GM19324 (cell line): Measurements from ENCODE around the gene SLC9A2.
A peak's percentile ranks its signal among the peaks of the same experiment; 100 is the strongest.

Source experiments
- ATAC-seq: cut with Tn5 transposase; IDR thresholded peaks from one replicate; pipeline ENCODE4 v1.9.1; 2021; ENCODE audit warnings: mild to moderate bottlenecking, moderate library complexity; ENCODE audit not compliant: unreplicated experiment, low FRiP score

The SLC9A2 gene

DNA sequence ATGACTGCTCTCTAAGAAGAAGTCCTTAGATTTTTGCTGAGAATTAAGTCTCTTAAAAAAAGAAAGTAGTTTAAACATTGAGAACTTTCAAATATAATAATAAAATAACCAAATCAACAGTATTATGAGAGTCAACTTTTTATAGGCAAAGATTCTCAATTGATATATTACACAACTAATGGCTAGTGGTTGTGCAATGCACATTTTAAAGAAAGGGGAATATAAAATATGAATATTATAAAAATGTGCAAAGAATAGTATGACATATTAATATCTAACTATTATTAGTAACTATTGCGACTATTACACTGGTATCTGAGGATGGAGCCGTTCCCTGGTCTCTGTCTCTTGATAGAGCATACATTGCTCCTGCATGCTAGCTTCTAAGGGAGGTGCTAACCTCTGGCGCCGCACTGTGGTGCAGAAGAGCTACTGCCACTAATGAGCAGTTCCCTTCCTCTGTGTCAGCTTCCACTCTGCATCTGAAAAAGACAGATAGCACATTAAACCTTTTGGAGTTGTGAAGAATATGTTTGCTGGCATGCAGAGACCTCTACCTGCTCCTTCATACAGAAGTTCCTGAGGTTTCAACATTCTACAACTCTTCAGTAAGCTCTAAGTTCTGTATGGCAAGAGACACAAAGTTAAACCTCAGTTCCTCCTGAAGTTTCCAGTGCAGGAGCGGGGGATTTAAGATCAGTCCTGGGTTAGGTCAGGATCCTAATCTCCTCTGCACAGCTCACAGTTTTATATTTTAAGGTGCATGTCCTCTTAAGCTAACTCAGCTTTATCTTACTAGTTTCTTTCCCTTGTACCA, 3.5 kb upstream of the SLC9A2 start:
- ATAC-seq: peak; percentile 88

DNA sequence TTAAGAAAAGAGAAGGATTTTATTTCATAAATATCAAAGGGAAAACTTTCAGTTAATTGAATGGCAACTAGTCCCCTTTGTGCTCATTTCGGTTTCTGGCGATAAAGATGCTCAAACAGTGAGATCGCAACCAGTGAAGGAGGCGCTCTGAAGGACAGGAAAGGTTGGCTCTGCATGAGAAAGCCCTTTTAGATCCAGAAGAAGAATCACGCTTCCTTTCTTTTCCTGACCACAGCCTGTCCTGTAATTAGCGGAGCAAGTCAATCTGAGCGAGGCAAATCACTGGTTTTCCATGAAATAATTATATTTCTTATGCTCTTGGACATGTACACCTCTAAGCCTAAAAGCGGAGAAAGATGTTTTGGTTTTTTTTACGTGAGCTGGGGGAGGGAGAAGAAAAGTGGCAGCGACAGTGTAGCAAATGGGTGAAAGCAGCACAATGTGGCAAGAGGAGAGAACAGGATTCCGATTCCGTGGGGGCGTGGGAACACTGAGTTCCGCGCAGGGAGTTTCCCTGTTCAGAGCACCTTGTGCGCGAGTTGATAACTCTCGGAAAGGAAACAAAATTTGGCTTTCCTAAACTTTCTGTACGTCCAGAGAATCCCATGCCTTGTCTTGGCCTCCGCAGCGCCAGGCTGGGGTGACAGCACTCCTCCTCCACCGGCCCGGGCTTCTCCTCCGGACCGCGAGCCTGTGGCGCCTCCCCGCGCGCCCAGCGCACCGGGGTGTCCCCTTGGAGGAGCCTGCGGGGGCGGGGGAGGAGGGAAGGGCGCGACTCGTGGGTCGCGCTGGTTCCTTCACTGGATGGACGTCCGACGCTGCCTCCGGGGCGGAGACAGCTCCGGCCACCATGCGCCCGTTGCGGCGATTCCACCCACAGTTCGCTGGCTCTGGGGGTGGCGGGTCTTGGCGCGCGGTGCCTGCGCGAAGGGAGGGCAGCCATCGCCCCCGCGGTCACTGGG, 620 bp upstream of the SLC9A2 start:
- ATAC-seq: no peak

DNA sequence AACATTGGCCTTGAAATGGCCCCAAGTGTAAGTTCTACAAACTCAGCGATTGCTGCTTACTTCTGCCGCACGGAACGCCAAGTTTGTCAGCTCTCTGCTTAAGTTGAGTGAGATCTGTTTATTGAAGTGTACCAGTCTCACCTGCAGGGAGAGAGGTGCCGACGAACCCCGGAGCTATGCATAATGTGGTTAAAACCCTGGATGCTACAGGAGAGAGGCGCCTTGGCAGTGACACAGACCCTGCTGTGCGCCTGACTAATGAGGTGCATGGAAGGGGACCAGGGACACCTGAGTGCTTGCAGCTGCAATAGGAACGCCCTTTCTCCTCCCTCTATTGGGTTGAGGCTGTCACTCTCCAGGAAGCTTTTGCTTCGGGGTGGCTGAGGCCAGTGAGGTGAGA, 979 bp downstream of the SLC9A2 start:
- ATAC-seq: no peak

DNA sequence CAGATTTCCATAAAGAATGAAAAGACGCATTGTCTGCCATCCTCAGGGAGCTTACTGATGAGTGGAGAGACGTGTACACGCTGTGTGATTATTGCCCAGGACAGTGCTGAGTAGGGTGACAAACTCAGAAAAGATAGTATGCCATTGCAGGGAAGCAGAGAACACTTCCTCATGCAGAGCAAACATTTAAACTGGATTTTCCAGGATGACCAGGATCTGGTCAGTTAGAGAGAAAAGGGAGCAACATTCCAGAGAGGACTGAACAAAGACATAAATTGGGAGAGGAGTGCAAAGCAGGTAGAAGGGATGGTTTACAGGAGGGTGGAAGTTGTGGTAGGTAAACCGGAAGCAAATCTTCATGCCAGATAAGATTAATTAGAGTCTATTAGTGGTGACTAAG, 2.3 kb downstream of the SLC9A2 start:
- no peak for ATAC-seq

DNA sequence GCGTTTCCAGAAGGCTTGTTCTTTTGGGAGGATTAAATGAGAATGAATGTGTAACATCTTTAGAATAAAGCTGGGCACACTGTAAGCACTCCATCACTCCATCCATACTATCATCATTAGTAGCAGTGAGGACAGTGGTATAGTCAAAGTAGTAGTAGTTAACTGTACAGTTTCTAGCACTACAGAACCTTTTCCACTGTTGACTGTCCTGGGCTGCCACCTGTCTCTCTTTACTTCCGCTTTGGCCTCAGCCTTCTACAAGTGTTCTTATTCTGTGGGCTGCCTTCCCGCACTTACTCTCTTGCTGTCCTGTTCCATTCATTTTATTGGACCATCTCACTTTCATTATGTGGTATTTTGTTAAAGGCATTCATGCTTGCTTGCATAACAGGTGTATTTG, 3.3 kb downstream of the SLC9A2 start:
- no peak for ATAC-seq

DNA sequence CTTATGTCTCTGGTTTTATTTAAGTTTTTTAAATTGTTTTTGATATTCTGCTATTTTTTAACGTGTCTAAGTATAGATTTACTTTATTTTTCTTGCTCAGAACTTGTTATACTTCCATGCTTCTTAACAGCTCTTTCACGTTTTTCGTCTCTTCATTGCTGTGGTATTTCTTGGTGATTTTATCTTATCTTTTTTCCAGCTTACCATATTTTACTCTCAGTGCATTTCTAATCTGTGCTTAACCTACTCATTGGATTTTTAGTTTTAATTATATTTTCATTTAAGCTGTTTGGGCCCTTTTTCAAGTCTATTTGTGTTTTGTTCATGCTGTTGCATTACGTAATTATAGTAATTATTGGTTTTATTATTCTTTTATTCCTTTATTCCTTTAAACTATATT, 11.1 kb downstream of the SLC9A2 start:
- ATAC-seq: no peak

DNA sequence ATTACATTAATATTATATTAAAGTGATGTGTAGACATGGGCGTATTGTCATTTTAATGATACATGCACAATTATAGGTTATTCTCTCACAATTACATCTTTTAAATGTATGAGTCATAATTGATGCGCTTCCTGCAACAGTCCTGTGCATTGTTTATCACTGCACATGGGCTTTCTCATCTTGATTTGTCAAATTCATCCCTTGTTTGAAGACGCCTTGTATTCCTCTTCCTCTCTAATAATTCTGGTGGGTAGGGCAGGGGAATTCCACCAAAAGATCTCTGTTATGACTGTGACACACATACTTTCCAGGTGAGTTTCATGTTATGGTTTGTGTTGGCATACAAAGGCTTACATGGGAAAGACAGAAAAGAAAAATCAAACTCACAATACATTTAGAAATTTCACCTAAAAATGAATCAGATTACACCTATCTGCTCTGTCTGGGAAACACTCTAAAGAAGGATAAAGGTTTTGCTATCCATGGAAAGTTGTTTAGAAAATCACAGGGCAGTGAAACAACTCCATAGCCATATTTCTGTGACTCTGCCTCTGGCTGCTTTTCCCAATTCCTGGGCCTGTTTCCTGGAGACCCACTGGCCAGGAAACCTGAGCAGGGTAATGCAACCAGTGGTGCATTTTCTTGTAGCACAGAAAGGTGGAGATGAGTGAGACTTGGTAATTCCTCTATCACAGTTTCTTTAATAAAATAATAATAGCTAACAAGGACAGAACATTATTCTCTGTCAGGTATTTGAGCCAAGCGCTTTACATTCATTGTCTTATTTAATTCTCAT, 13.2 kb downstream of the SLC9A2 start:
- ATAC-seq: no peak

DNA sequence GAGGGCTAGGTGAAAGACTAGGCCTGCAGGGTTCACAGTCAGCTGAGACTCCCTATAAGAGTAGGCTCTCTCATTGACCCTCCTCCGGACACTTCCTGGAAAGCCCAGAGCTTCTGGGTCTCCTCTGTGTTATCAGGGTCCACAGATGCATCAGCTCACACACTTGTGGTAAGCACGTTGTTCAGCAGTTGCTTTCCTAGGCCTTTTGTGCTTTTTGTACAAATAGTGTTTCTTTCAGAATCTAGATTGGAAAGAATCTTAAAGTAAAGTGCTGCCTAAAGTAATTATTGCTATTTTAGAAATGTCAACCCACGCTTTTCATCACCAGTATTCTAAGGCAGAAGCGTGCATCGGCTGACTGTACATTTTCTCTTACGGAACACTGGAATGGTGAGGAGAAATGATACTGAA, 15.5 kb downstream of the SLC9A2 start:
- no peak for ATAC-seq

DNA sequence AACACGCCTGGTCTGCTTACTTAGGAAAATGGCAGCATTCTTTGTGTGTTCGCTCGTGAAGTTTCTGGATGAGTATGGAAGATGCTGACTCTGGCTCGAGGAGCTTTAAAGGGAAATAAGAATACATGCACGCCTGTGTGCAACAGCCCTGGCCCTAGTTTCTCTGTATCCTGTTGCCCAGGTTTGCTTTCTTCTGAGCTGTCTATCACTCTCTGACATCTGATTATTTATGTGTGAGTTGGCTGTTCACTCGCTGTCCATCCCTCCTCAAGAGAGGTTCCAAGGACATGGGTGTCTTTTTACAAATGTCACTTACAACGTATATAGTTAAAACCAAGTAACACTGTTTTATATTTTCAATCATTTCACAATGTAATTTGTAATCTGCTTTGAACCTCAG, 16.0 kb downstream of the SLC9A2 start:
- no peak for ATAC-seq

DNA sequence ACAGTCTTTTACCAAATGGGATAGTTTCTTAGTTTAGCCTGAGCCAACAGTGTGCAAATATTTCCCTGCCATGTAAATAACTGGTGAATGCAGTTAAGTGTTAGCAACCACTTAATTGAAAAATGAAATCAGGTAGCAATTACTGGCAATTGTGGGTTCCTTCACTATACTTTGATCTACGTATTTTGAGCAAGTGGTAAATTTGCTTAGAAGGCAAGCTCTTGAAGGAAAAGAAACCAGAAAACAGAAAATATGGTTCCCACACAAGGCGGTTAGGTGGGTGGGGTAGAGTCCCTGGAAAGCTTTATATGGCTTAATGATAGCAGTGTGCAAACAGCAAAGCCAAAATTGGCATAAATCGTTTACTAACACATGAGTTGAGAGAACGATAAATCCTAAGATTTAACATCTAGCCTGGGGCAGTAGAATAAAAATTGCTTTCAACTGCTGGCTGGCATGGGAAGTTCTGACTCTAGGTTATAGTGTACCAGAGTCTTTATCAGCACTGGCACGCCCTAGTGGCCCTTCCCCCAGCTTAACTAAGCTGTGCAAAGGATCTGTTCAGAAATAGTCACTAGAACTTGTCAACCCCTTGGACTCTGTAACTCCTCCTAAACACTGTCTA, 17.0 kb downstream of the SLC9A2 start:
- no peak for ATAC-seq

DNA sequence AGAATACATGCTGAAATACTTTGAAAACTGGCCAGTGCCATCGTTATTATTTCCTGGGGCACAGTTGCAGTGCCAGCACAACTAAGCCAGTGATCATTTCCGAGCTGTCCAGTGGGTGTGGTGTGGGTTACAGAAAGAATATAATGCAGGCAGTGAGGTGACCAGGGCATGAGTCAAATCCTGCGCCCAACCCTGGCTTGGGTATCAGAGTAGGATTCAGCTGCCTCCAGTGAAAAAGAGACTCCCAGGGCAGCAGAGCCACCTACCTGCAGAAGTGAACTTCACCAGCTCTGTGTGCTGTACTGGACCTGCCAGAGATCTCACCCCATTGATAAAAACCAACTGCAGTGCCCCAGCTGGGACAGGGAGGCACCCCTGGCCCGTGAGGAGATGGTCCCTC, 18.0 kb downstream of the SLC9A2 start:
- ATAC-seq: no peak

DNA sequence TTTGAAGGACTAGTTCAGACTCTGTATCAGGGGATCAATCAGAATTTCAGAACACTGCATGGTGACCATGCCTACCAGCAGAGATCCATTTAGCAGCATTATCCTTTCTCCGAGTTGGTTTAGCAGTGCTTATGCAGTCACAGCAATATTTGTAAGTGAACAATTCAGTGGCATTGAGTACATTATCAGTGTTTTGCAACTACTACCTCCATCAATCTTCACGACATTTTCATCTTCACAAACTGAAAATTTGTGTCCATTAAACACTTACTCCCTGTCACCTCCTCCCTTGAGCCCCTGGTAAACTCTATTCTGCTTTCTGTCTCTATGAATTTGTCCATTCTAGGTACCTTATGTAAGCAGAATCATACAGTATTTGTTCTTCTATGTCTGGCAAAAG, 20.1 kb downstream of the SLC9A2 start:
- ATAC-seq: no peak

DNA sequence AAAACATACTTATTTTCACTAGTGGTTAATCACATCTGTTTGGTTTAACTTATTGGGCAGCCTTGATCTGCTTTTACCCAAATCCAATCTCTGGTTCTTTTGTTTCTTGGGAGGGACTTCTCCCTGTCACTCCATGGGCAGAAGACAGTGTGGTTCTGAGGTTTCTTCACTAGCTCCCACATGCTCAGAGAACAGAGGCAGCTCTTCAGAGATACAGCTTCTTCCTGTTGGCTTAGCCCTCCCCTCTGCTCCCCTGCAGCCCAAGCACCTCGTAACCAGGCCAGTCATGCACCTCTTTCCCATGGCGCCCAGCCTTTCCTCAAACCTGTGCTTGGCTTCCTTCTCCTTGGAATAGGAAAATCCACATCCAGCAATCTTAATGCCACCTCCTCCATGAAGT, 32.8 kb downstream of the SLC9A2 start:
- no peak for ATAC-seq

DNA sequence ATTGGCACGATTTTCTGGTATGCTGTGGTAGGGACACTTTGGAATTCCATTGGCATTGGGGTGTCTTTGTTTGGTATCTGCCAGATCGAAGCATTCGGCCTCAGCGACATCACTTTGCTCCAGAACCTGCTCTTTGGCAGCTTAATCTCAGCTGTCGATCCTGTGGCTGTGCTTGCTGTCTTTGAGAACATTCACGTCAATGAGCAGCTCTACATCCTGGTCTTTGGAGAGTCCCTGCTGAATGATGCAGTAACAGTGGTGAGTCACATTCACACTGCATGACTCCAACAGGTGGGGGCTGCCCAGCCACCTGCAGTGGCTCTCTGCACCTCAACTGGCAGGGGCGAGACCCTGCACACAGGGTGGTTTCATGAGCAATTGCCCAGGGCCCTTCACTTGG, 38.4 kb downstream of the SLC9A2 start:
- no peak for ATAC-seq

DNA sequence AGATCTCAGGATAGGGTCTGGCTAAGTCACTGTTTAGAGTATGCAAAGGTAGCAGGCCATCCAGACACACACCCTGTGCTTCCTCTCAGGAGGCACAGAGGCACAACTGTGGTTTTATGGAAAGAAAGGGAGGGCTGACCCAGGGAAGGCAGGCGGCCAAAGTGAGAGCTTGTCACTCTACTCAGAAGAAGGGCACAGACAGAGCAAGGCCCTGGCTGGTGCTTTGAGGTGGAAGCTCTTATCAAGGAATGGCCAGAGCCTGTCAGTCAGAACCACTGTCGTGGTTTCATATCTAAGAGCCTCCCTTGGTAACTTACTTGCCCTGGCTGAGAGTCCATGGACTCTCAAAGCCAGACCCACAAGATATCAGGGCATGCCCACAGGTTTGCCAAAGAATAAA, 40.7 kb downstream of the SLC9A2 start:
- ATAC-seq: no peak

DNA sequence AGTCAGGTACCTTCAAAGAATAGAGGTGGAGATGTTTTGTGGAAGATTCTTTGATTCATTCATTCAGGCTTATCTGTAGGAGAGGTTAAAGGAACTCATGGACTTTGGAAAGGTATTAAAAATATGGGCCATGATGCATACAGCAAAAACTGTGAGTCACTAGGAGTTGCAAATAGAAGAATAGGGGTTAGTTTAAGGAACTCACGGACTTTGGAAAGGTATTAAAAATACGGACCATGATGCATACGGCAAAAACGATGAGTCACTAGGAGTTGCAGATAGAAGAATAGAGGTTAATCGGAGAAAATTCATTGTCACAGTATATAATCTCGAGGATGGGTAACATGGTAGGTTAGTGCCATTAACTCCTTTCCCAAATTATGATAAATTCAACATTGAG, 41.2 kb downstream of the SLC9A2 start:
- no peak for ATAC-seq

DNA sequence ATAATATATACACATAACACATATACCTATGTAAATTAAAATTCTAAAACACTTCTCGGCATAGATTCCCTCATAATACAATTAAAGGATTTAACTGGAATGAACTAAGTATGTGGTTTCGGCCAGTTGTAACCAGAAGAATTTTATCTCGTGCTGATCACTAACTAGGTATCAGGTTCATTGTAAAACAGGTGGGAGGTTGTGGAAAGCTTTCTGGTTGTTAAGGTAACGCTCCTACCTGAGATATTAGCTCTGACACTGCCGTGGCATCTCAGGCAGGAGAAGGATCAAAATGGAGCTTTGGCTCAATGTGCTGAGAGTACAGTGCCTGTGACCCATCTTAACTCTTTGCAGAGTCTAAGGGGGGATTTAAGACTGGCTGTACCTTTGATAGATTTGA, 42.5 kb downstream of the SLC9A2 start:
- no peak for ATAC-seq

DNA sequence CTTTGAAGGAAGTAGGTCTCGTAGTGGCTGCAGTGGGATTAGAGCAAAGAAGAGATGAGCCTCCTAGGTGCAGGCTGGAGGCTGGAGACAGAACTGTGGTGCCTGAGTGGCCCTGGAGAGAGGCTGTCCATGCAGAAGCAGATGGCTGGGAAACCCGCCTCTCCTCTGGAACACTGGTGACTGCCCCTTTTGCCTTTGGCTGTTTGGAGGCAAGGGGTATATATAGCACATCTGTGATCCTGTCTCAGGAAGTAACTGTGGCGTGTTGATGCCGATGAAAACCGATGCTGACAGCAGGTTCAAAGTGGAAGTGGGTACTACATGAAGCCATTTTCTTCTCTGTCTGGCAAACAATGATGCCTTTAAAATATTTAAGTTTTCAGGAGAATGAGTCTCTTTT, 43.5 kb downstream of the SLC9A2 start:
- ATAC-seq: no peak

DNA sequence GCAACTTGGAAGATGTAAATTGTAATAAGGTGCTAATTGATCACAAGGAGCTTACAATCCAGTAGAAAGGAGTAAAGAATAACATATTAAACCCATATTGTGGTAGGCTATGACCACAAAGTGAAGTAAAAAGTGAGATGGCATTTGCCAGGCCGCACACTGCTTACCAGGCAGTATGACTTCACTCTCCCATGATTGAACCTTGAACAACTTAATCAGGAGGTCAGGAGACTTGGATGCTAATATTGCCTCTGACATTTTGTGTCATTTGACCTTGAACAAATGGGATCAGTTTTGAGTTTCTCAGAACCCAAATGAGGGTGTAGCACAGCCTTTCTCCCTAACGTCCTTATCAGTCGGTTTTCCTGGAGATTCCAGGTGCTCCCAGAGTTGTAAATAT, 44.0 kb downstream of the SLC9A2 start:
- no peak for ATAC-seq

DNA sequence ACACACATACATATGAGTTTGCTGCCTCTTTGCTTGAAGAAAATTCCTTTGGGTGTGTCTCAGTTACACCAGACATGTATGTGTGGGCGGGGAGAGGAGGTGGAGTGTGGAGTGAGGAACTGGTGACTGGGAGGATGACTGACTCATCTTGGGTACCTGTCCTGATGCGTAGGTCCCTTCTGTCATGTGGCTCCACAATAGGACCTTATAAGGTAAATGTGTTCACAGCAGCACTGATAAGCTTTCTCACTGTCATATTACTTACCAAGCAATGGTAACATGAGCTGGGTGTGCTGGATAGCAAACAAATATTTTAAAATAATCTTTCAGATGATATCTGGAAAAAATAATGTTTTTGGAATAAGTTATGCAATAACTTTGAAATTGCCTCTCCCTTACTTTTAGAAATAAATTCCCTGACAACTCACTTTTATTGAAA, 45.1 kb downstream of the SLC9A2 start:
- ATAC-seq: no peak
